ENCODE measurements around the gene WNK2.

The WNK2 gene

GRCh38 chr9:93186215-93186945 lies 2.4 kb downstream of the WNK2 start:
- DNase-seq, result no peak

- no peak for DNase-seq
Measured at GRCh38 chr9:93187047-93187446, 3.1 kb downstream of the WNK2 start.

- DNase-seq, result no peak
Measured at GRCh38 chr9:93187574-93187973, 3.6 kb downstream of the WNK2 start.

- no peak for DNase-seq
Measured at GRCh38 chr9:93188426-93189368, 4.8 kb downstream of the WNK2 start.

GRCh38 chr9:93189369-93190132 lies 5.6 kb downstream of the WNK2 start:
- no peak for DNase-seq

- DNase-seq, result no peak
Measured at GRCh38 chr9:93190133-93190525, 6.2 kb downstream of the WNK2 start.

- DNase-seq, result no peak
Measured at GRCh38 chr9:93190656-93191353, 6.9 kb downstream of the WNK2 start.

- no peak for DNase-seq
Measured at GRCh38 chr9:93191354-93191660, 7.4 kb downstream of the WNK2 start.

GRCh38 chr9:93192721-93193387 lies 8.9 kb downstream of the WNK2 start:
- DNase-seq, result no peak

- DNase-seq, result no peak
Measured at GRCh38 chr9:93193388-93194220, 9.7 kb downstream of the WNK2 start.

GRCh38 chr9:93194221-93194625 lies 10.3 kb downstream of the WNK2 start:
- DNase-seq, result no peak

- no peak for DNase-seq
Measured at GRCh38 chr9:93194641-93195040, 10.7 kb downstream of the WNK2 start.

- DNase-seq, result no peak
Measured at GRCh38 chr9:93196096-93197055, 12.4 kb downstream of the WNK2 start.

GRCh38 chr9:93197670-93198069 lies 13.7 kb downstream of the WNK2 start:
- no peak for DNase-seq

GRCh38 chr9:93198117-93198837 lies 14.3 kb downstream of the WNK2 start:
- no peak for DNase-seq

- DNase-seq, result no peak
Measured at GRCh38 chr9:93198838-93199625, 15.1 kb downstream of the WNK2 start.

GRCh38 chr9:93200449-93200742 lies 16.5 kb downstream of the WNK2 start:
- no peak for DNase-seq

- DNase-seq, result no peak
Measured at GRCh38 chr9:93200989-93201334, 17.0 kb downstream of the WNK2 start.

All from stimulated activated CD4-positive, alpha-beta T cell treated with anti-CD3 and anti-CD28 coated beads, Interleukin-4, amount 100 ng/mL, for 24 hours (primary cell).